GM12878 (cell line): ENCODE data around the gene CD9. TPM values are rescaled to one million over a fixed set of nuclear protein-coding genes. Genes with fewer than 3 reads are reported as not detected.

Experiments used
- ATAC-seq: fragments of 200-7000 bp; cut with Tn5 transposase; 3 replicates; pipeline ENCODE4 v1.9.1; 2020; ENCODE audit warnings: mild to moderate bottlenecking, moderate library complexity
- BruUV-seq: library from RNA; stranded (reverse); fragments of 400-500 nt; replicated peaks from 2 replicates; lab custom pipeline; 2021; lab: Mats Ljungman, UMichigan
- CTCF ChIA-PET: fragments of 300-600 bp; sonication (Branson Sonifier 250); formaldehyde crosslinking; extraction: SDS; loops from one replicate; lab custom pipeline; 2021; ENCODE audit warnings: inconsistent platforms; lab: Yijun Ruan, JAX
- POLR2A ChIA-PET: fragments of 350-600 bp; formaldehyde crosslinking; extraction: SDS; loops from one replicate; lab custom pipeline; 2021; ENCODE audit warnings: inconsistent platforms; lab: Charles Lee
- RAD21 ChIA-PET: fragments of 300-600 bp; sonication (Branson Sonifier 250); formaldehyde crosslinking; loops from one replicate; lab custom pipeline; 2023; ENCODE audit warnings: antibody characterized with exemption; ENCODE audit not compliant: unreplicated experiment; lab: Charles Lee
- SMC1A ChIA-PET: fragments of 300-600 bp; sonication (Branson Sonifier 250); formaldehyde crosslinking; loops from one replicate; lab custom pipeline; 2023; ENCODE audit not compliant: unreplicated experiment, uncharacterized antibody; lab: Charles Lee
- DNase-seq: peaks from one replicate; pipeline ENCODE4 v3.0.0-alpha.2; 2011; ENCODE audit warnings: low read depth, low spot score
- FAIRE-seq: peaks from 3 replicates; lab custom pipeline; 2011; peaks lifted over from hg19 to GRCh38; lab: Jason Lieb, UNC
- H2AFZ ChIP-seq: 2 replicates; pipeline ENCODE4 v1.6.0; 2011; ENCODE audit warnings: low read depth, low read length, control low read depth; ENCODE audit not compliant: control insufficient read depth
- H3K27ac ChIP-seq: 2 replicates; pipeline ENCODE4 v1.5.1; 2011; ENCODE audit warnings: control low read depth; ENCODE audit not compliant: control insufficient read depth, insufficient read depth
- H3K27me3 ChIP-seq, 2 experiments: replicated peaks in 1 of 2; 2 replicates each; pipeline versions ENCODE4 v1.6.0 to v1.6.1; 2011; ENCODE audit warnings: low read length in 1 of 2; ENCODE audit not compliant: control insufficient read depth in 2 of 2, insufficient read depth in 2 of 2
- H3K36me3 ChIP-seq, 2 experiments: 2 replicates each; pipeline ENCODE4 v1.5.1; 2011; ENCODE audit warnings: low read length in 1 of 2; ENCODE audit not compliant: control insufficient read depth in 2 of 2, insufficient read depth in 2 of 2
- H3K4me1 ChIP-seq: 2 replicates; pipeline ENCODE4 v1.6.1; 2011; ENCODE audit warnings: mild to moderate bottlenecking, low read length, moderate library complexity, mixed read lengths; ENCODE audit not compliant: control insufficient read depth, insufficient read depth
- H3K4me2 ChIP-seq: 2 replicates; pipeline ENCODE4 v1.6.0; 2011; ENCODE audit warnings: control low read depth; ENCODE audit not compliant: control insufficient read depth, insufficient read depth
- H3K4me3 ChIP-seq: fragments of 200-600 bp; sonication (generic); 2 replicates; pipeline ENCODE4 v1.5.1; 2016
- H3K79me2 ChIP-seq: 2 replicates; pipeline ENCODE4 v1.6.0; 2011; ENCODE audit warnings: low read length; ENCODE audit not compliant: control insufficient read depth, insufficient read depth
- H3K9ac ChIP-seq: 2 replicates; pipeline ENCODE4 v1.8.0; 2011; ENCODE audit warnings: low read length, control low read depth, mixed read lengths; ENCODE audit not compliant: control insufficient read depth, insufficient read depth
- H3K9me3 ChIP-seq: replicated peaks from 3 replicates; pipeline ENCODE4 v1.5.1; 2011; ENCODE audit warnings: mild to moderate bottlenecking, low read length; ENCODE audit not compliant: control insufficient read depth, insufficient read depth
- H4K20me1 ChIP-seq: 2 replicates; pipeline ENCODE4 v1.6.0; 2011; ENCODE audit not compliant: control insufficient read depth, insufficient read depth
- BMI1 ChIP-seq: fragments of 450-650 bp; IDR thresholded peaks from 2 replicates; pipeline ENCODE4 v1.6.1; 2016; ENCODE audit warnings: mild to moderate bottlenecking, moderate library complexity, borderline replicate concordance
- DPF2 ChIP-seq: fragments of 450-650 bp; IDR thresholded peaks from 2 replicates; pipeline ENCODE4 v1.6.1; 2017; ENCODE audit warnings: mild to moderate bottlenecking
- NRF1 ChIP-seq: conservative IDR thresholded peaks from 2 replicates; pipeline ENCODE4 v1.6.1; 2011; ENCODE audit warnings: mild to moderate bottlenecking, low read depth, low read length, improper control_type of control experiment
- PAX5 ChIP-seq: IDR thresholded peaks from 2 replicates; pipeline ENCODE4 v1.6.1; 2011; ENCODE audit warnings: low read depth, low read length, borderline replicate concordance
- WGBS: methylation state at CpG from one replicate; pipeline ENCODE4 v1.1.6; 2016; ENCODE audit warnings: low lambda C conversion rate; ENCODE audit not compliant: insufficient replicate concordance, insufficient coverage; ENCODE audit errors: missing lambda C conversion rate; 5-methylcytosine and 5-hydroxymethylcytosine counted together
- in situ Hi-C: fragments of 300-500 bp; cut with MboI; formaldehyde crosslinking; loops from 9 replicates; pipeline ENCODE4 v1.14.3; 2018; ENCODE audit warnings: mixed read lengths
- intact Hi-C: fragments of 100-400 bp; cut with micrococcal nuclease; formaldehyde crosslinking; loops from one replicate; pipeline ENCODE4 v1.14.2; 2022; ENCODE audit not compliant: unreplicated experiment
- polyA plus RNA-seq, 11 experiments: library from polyadenylated mRNA; depleted of rRNA in 4 of 11; unstranded in 6 of 11; stranded (reverse) in 5 of 11; fragments of >200 nt; fragmentation: Nextera tagmentation in 4 of 11; fragmentation: Illumina TruSeq in 1 of 11; extraction: Ambion mirVana in 4 of 11; extraction: Trizol in 1 of 11; gene quantifications; 1 replicate in 1 of 11; 2 replicates in 10 of 11; pipeline versions ENCODE4 v1.2.1 to v1.2.3, GENCODE V29; 2011 to 2016; ENCODE audit warnings: inconsistent platforms in 2 of 11, missing spikeins in 2 of 11, low read depth in 1 of 11
- total RNA-seq, 4 experiments: library from RNA; depleted of rRNA in 3 of 4; stranded (reverse); fragments of >200 nt in 3 of 4; fragmentation: Illumina TruSeq in 1 of 4; extraction: Trizol in 1 of 4; gene quantifications; 2 replicates each; pipeline versions ENCODE4 v1.2.1 to v1.2.3, GENCODE V29; 2013 to 2021

CD9 gene
- total and polyA plus RNA-seq, 10 of the 15 experiments (the other 5 are each of a cell fraction or from before 2014, with no cell fraction given): 4.8 to 29.9 (median 9.7) TPM

DNA sequence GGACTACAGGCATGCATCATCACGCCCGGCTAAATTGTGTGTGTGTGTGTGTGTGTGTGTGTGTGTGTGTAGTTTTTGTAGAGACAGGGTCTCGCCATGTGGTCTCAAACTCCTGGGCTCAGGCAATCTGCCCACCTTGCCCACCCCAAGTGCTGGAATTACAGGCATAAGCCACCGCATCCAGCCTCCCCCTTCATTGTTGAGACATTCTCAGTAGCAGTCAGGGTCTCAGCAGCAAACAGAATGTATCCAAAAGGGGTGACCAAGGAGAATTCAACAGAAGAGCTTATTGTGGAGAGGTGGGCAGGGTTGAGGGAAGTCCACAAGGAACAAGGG is 73.0 kb downstream of the CD9 start:
- POLR2A ChIA-PET: interaction anchor here (1.3 to 1.6 kb wide), 4 partner anchors 19 to 77 kb away, joined by 4 to 5 read pairs (median 4); partner anchors contain the start of gene CD9
- intact Hi-C loops: no loop called here

DNA sequence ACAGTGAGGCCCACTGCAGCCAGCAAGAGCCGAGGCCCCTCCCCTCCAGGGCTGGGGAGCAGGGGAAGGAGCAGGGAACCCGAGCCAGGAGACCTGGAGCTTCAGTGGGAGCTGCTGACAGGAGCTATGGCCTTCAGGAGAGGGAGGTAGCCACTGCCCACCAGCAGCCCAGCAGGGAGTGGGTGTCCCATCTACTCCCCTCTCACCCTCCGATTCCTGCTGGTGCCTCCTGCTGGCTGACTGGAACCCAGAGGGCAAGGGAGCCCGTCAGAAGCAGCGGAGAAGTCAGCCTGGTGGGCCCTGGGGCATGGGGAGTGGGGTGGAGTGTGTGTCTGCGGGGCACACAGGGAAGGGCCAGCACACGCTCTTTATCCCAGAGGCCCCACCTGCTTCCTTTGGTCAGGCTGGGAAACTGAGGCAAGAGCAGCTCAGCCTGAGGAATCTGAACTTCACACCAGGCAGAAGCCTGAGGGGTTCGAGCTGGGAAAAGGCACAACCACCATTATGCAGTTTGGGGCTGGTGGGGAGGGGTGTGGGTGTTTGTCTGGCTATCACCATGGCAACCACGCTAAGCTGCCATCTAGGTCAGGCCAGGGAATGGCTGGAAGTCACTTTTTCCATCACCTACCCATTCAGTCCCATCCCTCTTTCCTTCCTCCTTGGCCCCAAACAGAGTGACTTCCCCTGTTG is 73.5 kb downstream of the CD9 start:
- ChIA-PET POLR2A (interaction anchor here (1.3 to 1.5 kb wide), 3 partner anchors 20 to 73 kb away, joined by 4 to 5 read pairs (median 4); partner anchors contain the start of gene CD9), CTCF (interaction anchor here (1.4 to 10.1 kb wide), 3 partner anchors 26 to 106 kb away, joined by 3 to 401 read pairs (median 4); partner anchors contain the start of gene CD9), SMC1A (interaction anchor here (0.7 to 5.5 kb wide), 9 partner anchors 7 to 107 kb away, joined by 3 to 47 read pairs (median 3); partner anchors contain the start of gene CD9), RAD21 (interaction anchor here (1.3 to 9.8 kb wide), 2 partner anchors 73 to 106 kb away, joined by 4 to 304 read pairs; partner anchors contain the start of gene CD9)
- H3K79me2 ChIP-seq: no peaks in the 10 kb centered on the region
- no peaks in the 10 kb centered on the region for H3K27me3 ChIP-seq
- TF ChIP-seq BMI1 (peak; percentile 66), PAX5 (no peak)
- 24% methylated on average over 9 of the region's 9 CpGs for WGBS
- H3K9ac ChIP-seq: no peak overlapping the region
- H3K4me1 ChIP-seq: peaks cover 21% of the 10 kb centered on the region
- no peak overlapping the region for H3K4me3 ChIP-seq
- in situ Hi-C loops (no loop called here), intact Hi-C loops (no loop called here)
- ATAC-seq (no peak), DNase-seq (no peak), FAIRE-seq (no peak)
- no peak overlapping the region for H3K4me2 ChIP-seq
- no peak overlapping the region for H2AFZ ChIP-seq
- no peaks in the 10 kb centered on the region for H4K20me1 ChIP-seq
- H3K27ac ChIP-seq: no peak overlapping the region
- no peaks in the 10 kb centered on the region for H3K36me3 ChIP-seq
- no peaks in the 10 kb centered on the region for H3K9me3 ChIP-seq
- no TSS peak for BruUV-seq

More for the DNA sequence above, 73.0 kb downstream of the CD9 start:
- ChIA-PET RAD21 (interaction anchor here (1.3 to 9.8 kb wide), 2 partner anchors 73 to 105 kb away, joined by 4 to 304 read pairs; partner anchors contain the start of gene CD9), SMC1A (interaction anchor here (0.7 to 5.5 kb wide), 8 partner anchors 31 to 106 kb away, joined by 3 to 47 read pairs (median 3); no protein-coding TSS in a partner anchor), CTCF (interaction anchor here (0.7 to 10.1 kb wide), 4 partner anchors 26 to 106 kb away, joined by 3 to 401 read pairs (median 4); partner anchors contain the start of gene CD9)
- Histone ChIP-seq H3K27ac (no peak overlapping the region), H3K36me3 (no peaks in the 10 kb centered on the region), H3K9me3 (no peaks in the 10 kb centered on the region), H4K20me1 (no peaks in the 10 kb centered on the region), H3K27me3 (no peaks in the 10 kb centered on the region), H3K4me3 (no peak overlapping the region), H2AFZ (no peak overlapping the region), H3K4me2 (no peak overlapping the region), H3K79me2 (no peaks in the 10 kb centered on the region), H3K9ac (no peak overlapping the region), H3K4me1 (peaks cover 18% of the 10 kb centered on the region)
- no TSS peak for BruUV-seq
- ATAC-seq (no peak; the same call in 2 of the 3 replicates), DNase-seq (no peak), FAIRE-seq (no peak)
- in situ Hi-C loops: no loop called here
- 0% methylated on average over 4 of the region's 4 CpGs for WGBS
- TF ChIP-seq DPF2 (0 out of 2 replicates have a peak, but pooled peaks have one; percentile 12), NRF1 (no peak)
